ENCODE measurements around the gene ADD2.

Gene ADD2

DNA sequence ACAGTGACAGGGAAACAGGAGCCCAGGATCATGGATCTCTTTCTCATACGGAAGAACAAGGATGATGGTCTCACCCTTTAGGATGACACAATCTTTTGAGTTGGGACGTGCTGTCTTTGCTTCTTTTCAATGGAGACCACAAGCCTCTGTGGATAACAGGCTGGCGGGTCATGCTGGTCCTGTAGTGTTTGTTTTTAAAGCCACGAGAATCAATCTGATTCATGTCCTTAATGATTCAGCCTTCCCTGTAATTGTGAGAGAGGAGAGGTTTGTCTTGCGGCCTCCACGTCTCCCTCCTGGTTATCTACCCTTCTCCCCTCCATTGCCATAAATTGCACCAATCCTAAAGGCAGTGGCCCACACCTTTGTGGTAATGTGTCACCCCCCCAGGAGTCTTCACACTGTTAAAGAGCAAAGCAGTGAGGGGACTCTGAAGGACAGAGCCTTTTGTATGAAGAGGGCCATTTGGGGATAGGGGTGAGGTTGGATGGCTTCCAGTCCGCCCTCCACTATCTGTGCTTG is 126.7 kb downstream of the ADD2 start:
- no peak overlapping the region for H3K27ac ChIP-seq (replicated peaks; ENCODE audit: low read length)
- no peak overlapping the region for H4K8ac ChIP-seq (ENCODE audit: low read depth, low read length)
- no peak overlapping the region for H3K14ac ChIP-seq (ENCODE audit: low read length)
- H3K27me3 ChIP-seq (ENCODE audit: control insufficient read depth in 3 of 3, insufficient read depth in 3 of 3, low read depth in 1 of 3, low read length in 3 of 3): peaks cover 0 to 28% (median 0%) of the 10 kb centered on the region in 3 experiments
- H3K4me3 ChIP-seq (ENCODE audit: low read length in 2 of 2): no peak overlapping the region
- H3K4me2 ChIP-seq (ENCODE audit: insufficient read depth, low read length, poor library complexity, severe bottlenecking): no peak overlapping the region
- no CpG with 5 or more reads among the region's 7 CpGs for WGBS, 2 donors (ENCODE audit: extremely low coverage in 2 of 2, insufficient read length in 2 of 2, insufficient replicate concordance in 1 of 2)
- no peak overlapping the region for H3K18ac ChIP-seq (ENCODE audit: low read length)
- no peak overlapping the region for H2BK15ac ChIP-seq (ENCODE audit: low read length)
- no peak for DNase-seq (ENCODE audit: low spot score)
- H2BK12ac ChIP-seq (ENCODE audit: low read length): no peak overlapping the region
- H2BK120ac ChIP-seq (ENCODE audit: low read depth, low read length): no peak overlapping the region
- no peak overlapping the region for H3K4ac ChIP-seq (ENCODE audit: low read length)
- H4K91ac ChIP-seq (ENCODE audit: low read depth, low read length, poor library complexity): no peak overlapping the region
- H3K36me3 ChIP-seq (replicated peaks in 1 of 2; ENCODE audit: control insufficient read depth in 2 of 2, insufficient read depth in 2 of 2, low read length in 2 of 2): no peaks in the 10 kb centered on the region
- H3K79me1 ChIP-seq (ENCODE audit: low read depth, low read length): no peaks in the 10 kb centered on the region
- no peak overlapping the region for H2AK5ac ChIP-seq (ENCODE audit: low read depth, low read length)
- peaks cover 0 to 4% of the 10 kb centered on the region in 2 donors for H3K4me1 ChIP-seq (ENCODE audit: control insufficient read depth in 2 of 2, insufficient read depth in 1 of 2, low read depth in 1 of 2, low read length in 2 of 2)
- H2BK5ac ChIP-seq (ENCODE audit: low read length): no peak overlapping the region
- H3K9ac ChIP-seq (ENCODE audit: low read depth, low read length, poor library complexity): no peak overlapping the region
- no peak overlapping the region for H3K23ac ChIP-seq (ENCODE audit: low read depth, low read length, poor library complexity)
- peaks cover 0 to 2% of the 10 kb centered on the region in 2 donors for H3K9me3 ChIP-seq (replicated peaks in 1 of 2; ENCODE audit: control insufficient read depth in 2 of 2, insufficient read depth in 1 of 2, low read depth in 1 of 2, low read length in 2 of 2)
- no peak overlapping the region for H2AFZ ChIP-seq (ENCODE audit: low read length)

DNA sequence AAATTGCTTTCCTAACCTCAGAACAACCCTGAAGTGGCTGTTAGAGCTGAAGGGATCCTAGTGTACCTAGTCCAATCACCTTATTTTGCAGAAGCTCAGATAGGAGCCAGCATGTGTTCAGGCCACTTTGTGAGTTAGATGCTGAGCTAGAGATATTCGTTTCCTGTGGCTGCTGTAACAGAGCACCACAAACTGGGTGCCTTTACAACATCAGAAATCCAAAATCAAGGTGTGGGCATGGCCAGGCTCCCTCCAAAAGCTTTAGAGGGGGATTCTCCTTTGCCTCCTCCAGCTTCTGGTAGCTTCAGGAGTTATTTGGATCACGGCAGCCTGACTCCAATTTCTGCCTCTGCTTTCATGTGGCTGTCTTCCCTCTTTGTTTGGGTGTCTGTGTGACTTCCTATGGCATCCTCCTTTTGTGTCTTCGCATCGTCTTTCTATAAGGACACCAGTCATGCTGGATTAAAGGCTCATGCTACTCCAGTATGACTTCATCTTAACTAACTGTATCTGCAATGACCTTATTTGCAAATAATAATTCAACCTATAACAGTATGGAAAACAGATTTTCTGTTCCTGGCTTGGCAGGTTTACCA is 128.1 kb downstream of the ADD2 start:
- H3K4me2 ChIP-seq (ENCODE audit: insufficient read depth, low read length, poor library complexity, severe bottlenecking): no peak overlapping the region
- H3K36me3 ChIP-seq (replicated peaks in 1 of 2; ENCODE audit: control insufficient read depth in 2 of 2, insufficient read depth in 2 of 2, low read length in 2 of 2): no peaks in the 10 kb centered on the region
- H3K9ac ChIP-seq (ENCODE audit: low read depth, low read length, poor library complexity): no peak overlapping the region
- H3K14ac ChIP-seq (ENCODE audit: low read length): no peak overlapping the region
- no peak for DNase-seq (ENCODE audit: low spot score)
- no peak overlapping the region for H3K18ac ChIP-seq (ENCODE audit: low read length)
- H4K91ac ChIP-seq (ENCODE audit: low read depth, low read length, poor library complexity): no peak overlapping the region
- no CpG with 5 or more reads among the region's 4 CpGs for WGBS, 2 donors (ENCODE audit: extremely low coverage in 2 of 2, insufficient read length in 2 of 2, insufficient replicate concordance in 1 of 2)
- H3K4ac ChIP-seq (ENCODE audit: low read length): no peak overlapping the region
- no peak overlapping the region for H2BK15ac ChIP-seq (ENCODE audit: low read length)
- H3K27ac ChIP-seq (replicated peaks; ENCODE audit: low read length): no peak overlapping the region
- no peak overlapping the region for H2BK5ac ChIP-seq (ENCODE audit: low read length)
- no peak overlapping the region for H2BK120ac ChIP-seq (ENCODE audit: low read depth, low read length)
- H3K79me1 ChIP-seq (ENCODE audit: low read depth, low read length): no peaks in the 10 kb centered on the region
- H3K4me3 ChIP-seq (ENCODE audit: low read length in 2 of 2): no peak overlapping the region
- peaks cover 0 to 28% (median 0%) of the 10 kb centered on the region in 3 experiments for H3K27me3 ChIP-seq (ENCODE audit: control insufficient read depth in 3 of 3, insufficient read depth in 3 of 3, low read depth in 1 of 3, low read length in 3 of 3)
- no peak overlapping the region for H3K23ac ChIP-seq (ENCODE audit: low read depth, low read length, poor library complexity)
- peak overlapping the region; percentile 45 for H2AFZ ChIP-seq (ENCODE audit: low read length)
- no peaks in the 10 kb centered on the region for H3K4me1 ChIP-seq (ENCODE audit: control insufficient read depth in 2 of 2, insufficient read depth in 1 of 2, low read depth in 1 of 2, low read length in 2 of 2)
- peaks cover 0 to 2% of the 10 kb centered on the region in 2 donors for H3K9me3 ChIP-seq (replicated peaks in 1 of 2; ENCODE audit: control insufficient read depth in 2 of 2, insufficient read depth in 1 of 2, low read depth in 1 of 2, low read length in 2 of 2)
- no peak overlapping the region for H4K8ac ChIP-seq (ENCODE audit: low read depth, low read length)
- no peak overlapping the region for H2AK5ac ChIP-seq (ENCODE audit: low read depth, low read length)
- no peak overlapping the region for H2BK12ac ChIP-seq (ENCODE audit: low read length)

DNA sequence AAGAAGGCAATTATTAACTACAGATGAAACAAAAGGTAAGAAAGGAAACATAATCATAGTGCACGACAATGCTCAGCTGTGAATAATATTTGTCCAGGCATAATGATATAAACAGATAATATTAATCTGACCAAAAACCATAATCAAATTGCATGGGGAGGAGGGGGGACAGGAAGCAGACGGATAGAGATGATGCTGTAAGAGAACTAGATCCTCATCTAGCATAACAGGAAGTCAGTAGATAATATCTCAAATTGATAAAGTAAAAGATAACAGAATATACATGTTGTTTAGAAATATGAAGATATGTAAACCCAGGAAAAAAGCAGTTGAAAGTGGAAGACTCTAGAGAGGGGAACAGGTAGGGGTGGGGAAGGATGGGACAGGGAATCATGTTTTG is 129.4 kb downstream of the ADD2 start:
- H3K4me3 ChIP-seq (ENCODE audit: low read length in 2 of 2): no peak overlapping the region
- H3K9me3 ChIP-seq (replicated peaks in 1 of 2; ENCODE audit: control insufficient read depth in 2 of 2, insufficient read depth in 1 of 2, low read depth in 1 of 2, low read length in 2 of 2): peaks cover 2 to 3% of the 10 kb centered on the region in 2 donors
- H3K79me1 ChIP-seq (ENCODE audit: low read depth, low read length): no peaks in the 10 kb centered on the region
- no peak overlapping the region for H3K4ac ChIP-seq (ENCODE audit: low read length)
- H3K4me2 ChIP-seq (ENCODE audit: insufficient read depth, low read length, poor library complexity, severe bottlenecking): no peak overlapping the region
- H2BK120ac ChIP-seq (ENCODE audit: low read depth, low read length): no peak overlapping the region
- no peak overlapping the region for H4K91ac ChIP-seq (ENCODE audit: low read depth, low read length, poor library complexity)
- H3K23ac ChIP-seq (ENCODE audit: low read depth, low read length, poor library complexity): no peak overlapping the region
- H3K4me1 ChIP-seq (ENCODE audit: control insufficient read depth in 2 of 2, insufficient read depth in 1 of 2, low read depth in 1 of 2, low read length in 2 of 2): no peaks in the 10 kb centered on the region
- no peak overlapping the region for H3K18ac ChIP-seq (ENCODE audit: low read length)
- no peaks in the 10 kb centered on the region for H3K36me3 ChIP-seq (replicated peaks in 1 of 2; ENCODE audit: control insufficient read depth in 2 of 2, insufficient read depth in 2 of 2, low read length in 2 of 2)
- H3K27ac ChIP-seq (replicated peaks; ENCODE audit: low read length): no peak overlapping the region
- WGBS, 2 donors (ENCODE audit: extremely low coverage in 2 of 2, insufficient read length in 2 of 2, insufficient replicate concordance in 1 of 2): no CpG with 5 or more reads among the region's 2 CpGs
- no peak overlapping the region for H3K14ac ChIP-seq (ENCODE audit: low read length)
- DNase-seq (ENCODE audit: low spot score): no peak
- H3K9ac ChIP-seq (ENCODE audit: low read depth, low read length, poor library complexity): no peak overlapping the region
- no peak overlapping the region for H2BK15ac ChIP-seq (ENCODE audit: low read length)
- H2AK5ac ChIP-seq (ENCODE audit: low read depth, low read length): no peak overlapping the region
- no peak overlapping the region for H2AFZ ChIP-seq (ENCODE audit: low read length)
- no peak overlapping the region for H2BK12ac ChIP-seq (ENCODE audit: low read length)
- peaks cover 0 to 28% (median 0%) of the 10 kb centered on the region in 3 experiments for H3K27me3 ChIP-seq (ENCODE audit: control insufficient read depth in 3 of 3, insufficient read depth in 3 of 3, low read depth in 1 of 3, low read length in 3 of 3)
- no peak overlapping the region for H2BK5ac ChIP-seq (ENCODE audit: low read length)
- no peak overlapping the region for H4K8ac ChIP-seq (ENCODE audit: low read depth, low read length)

DNA sequence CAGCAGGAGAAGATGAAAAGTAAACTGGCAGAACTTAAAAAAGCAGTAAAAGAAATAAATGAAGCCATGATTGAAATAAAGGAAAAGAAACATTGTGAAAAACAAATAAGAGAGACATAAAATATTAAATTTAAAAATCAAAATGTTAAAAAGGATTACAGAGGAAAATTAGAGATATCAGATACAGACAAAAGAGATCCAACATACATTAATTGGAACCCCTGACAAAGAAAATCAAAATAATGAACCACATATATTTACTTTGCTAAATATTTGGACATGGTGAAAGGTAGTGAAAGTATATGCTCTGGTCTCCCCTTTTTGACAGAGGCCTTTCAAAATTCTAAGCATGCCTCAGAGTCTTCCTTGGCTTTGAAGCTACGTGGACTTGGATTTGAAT is 134.5 kb downstream of the ADD2 start:
- no CpG with 5 or more reads among the region's 1 CpG for WGBS, 2 donors (ENCODE audit: extremely low coverage in 2 of 2, insufficient read length in 2 of 2, insufficient replicate concordance in 1 of 2)
- no peak for DNase-seq (ENCODE audit: low spot score)

More for the DNA sequence above, 134.5 kb downstream of the ADD2 start:
- H2BK120ac ChIP-seq (ENCODE audit: low read depth, low read length): no peak overlapping the region
- no peaks in the 10 kb centered on the region for H3K36me3 ChIP-seq (replicated peaks in 1 of 2; ENCODE audit: control insufficient read depth in 2 of 2, insufficient read depth in 2 of 2, low read length in 2 of 2)
- no peak overlapping the region for H3K4me3 ChIP-seq (ENCODE audit: low read length in 2 of 2)
- H3K4ac ChIP-seq (ENCODE audit: low read length): no peak overlapping the region
- H3K9ac ChIP-seq (ENCODE audit: low read depth, low read length, poor library complexity): no peak overlapping the region
- H2BK5ac ChIP-seq (ENCODE audit: low read length): no peak overlapping the region
- no peak overlapping the region for H4K91ac ChIP-seq (ENCODE audit: low read depth, low read length, poor library complexity)
- no peak overlapping the region for H3K23ac ChIP-seq (ENCODE audit: low read depth, low read length, poor library complexity)
- H3K18ac ChIP-seq (ENCODE audit: low read length): no peak overlapping the region
- H3K27ac ChIP-seq (replicated peaks; ENCODE audit: low read length): no peak overlapping the region
- H2AK5ac ChIP-seq (ENCODE audit: low read depth, low read length): no peak overlapping the region
- H3K4me1 ChIP-seq (ENCODE audit: control insufficient read depth in 2 of 2, insufficient read depth in 1 of 2, low read depth in 1 of 2, low read length in 2 of 2): no peaks in the 10 kb centered on the region
- no peak overlapping the region for H3K4me2 ChIP-seq (ENCODE audit: insufficient read depth, low read length, poor library complexity, severe bottlenecking)
- H3K14ac ChIP-seq (ENCODE audit: low read length): no peak overlapping the region
- H2BK15ac ChIP-seq (ENCODE audit: low read length): no peak overlapping the region
- no peak overlapping the region for H2BK12ac ChIP-seq (ENCODE audit: low read length)
- no peak overlapping the region for H4K8ac ChIP-seq (ENCODE audit: low read depth, low read length)
- H3K79me1 ChIP-seq (ENCODE audit: low read depth, low read length): no peaks in the 10 kb centered on the region
- H3K9me3 ChIP-seq (replicated peaks in 1 of 2; ENCODE audit: control insufficient read depth in 2 of 2, insufficient read depth in 1 of 2, low read depth in 1 of 2, low read length in 2 of 2): peaks cover 0 to 4% of the 10 kb centered on the region in 2 donors
- H3K27me3 ChIP-seq (ENCODE audit: control insufficient read depth in 3 of 3, insufficient read depth in 3 of 3, low read depth in 1 of 3, low read length in 3 of 3): peaks cover 0 to 3% (median 0%) of the 10 kb centered on the region in 3 experiments
- H2AFZ ChIP-seq (ENCODE audit: low read length): no peak overlapping the region

Data from neuronal stem cell (in vitro differentiated cells).